ENCODE results near the gene APBB2.

APBB2 gene

GRCh38 chr4:41106694-41107419 is 107.5 kb downstream of the APBB2 start:
- H3K4me1 ChIP-seq (ENCODE audit: control insufficient read depth, insufficient read depth, low read length) = no peaks in the 10 kb centered on the region
- H3K9ac ChIP-seq (ENCODE audit: low read depth, low read length) = no peak overlapping the region
- H3K27me3 ChIP-seq (ENCODE audit: control insufficient read depth, insufficient read depth, low read length) = no peaks in the 10 kb centered on the region
- H3K9me3 ChIP-seq (ENCODE audit: control insufficient read depth, insufficient read depth, low read length) = no peaks in the 10 kb centered on the region
- H3K36me3 ChIP-seq (ENCODE audit: control insufficient read depth, insufficient read depth, low read length) = no peaks in the 10 kb centered on the region
- H3K4me3 ChIP-seq (ENCODE audit: low read depth, low read length) = no peak overlapping the region

GRCh38 chr4:41106081-41106480 is 108.3 kb downstream of the APBB2 start:
- no peaks in the 10 kb centered on the region for H3K27me3 ChIP-seq (ENCODE audit: control insufficient read depth, insufficient read depth, low read length)
- H3K4me1 ChIP-seq (ENCODE audit: control insufficient read depth, insufficient read depth, low read length) = no peaks in the 10 kb centered on the region
- no peak overlapping the region for H3K9ac ChIP-seq (ENCODE audit: low read depth, low read length)
- no peaks in the 10 kb centered on the region for H3K36me3 ChIP-seq (ENCODE audit: control insufficient read depth, insufficient read depth, low read length)
- no peak overlapping the region for H3K4me3 ChIP-seq (ENCODE audit: low read depth, low read length)
- no peaks in the 10 kb centered on the region for H3K9me3 ChIP-seq (ENCODE audit: control insufficient read depth, insufficient read depth, low read length)

GRCh38 chr4:41104155-41104554 is 110.2 kb downstream of the APBB2 start:
- no peaks in the 10 kb centered on the region for H3K4me1 ChIP-seq (ENCODE audit: control insufficient read depth, insufficient read depth, low read length)
- H3K27me3 ChIP-seq (ENCODE audit: control insufficient read depth, insufficient read depth, low read length) = no peaks in the 10 kb centered on the region
- H3K4me3 ChIP-seq (ENCODE audit: low read depth, low read length) = no peak overlapping the region
- no peaks in the 10 kb centered on the region for H3K36me3 ChIP-seq (ENCODE audit: control insufficient read depth, insufficient read depth, low read length)
- no peak overlapping the region for H3K9ac ChIP-seq (ENCODE audit: low read depth, low read length)
- H3K9me3 ChIP-seq (ENCODE audit: control insufficient read depth, insufficient read depth, low read length) = no peaks in the 10 kb centered on the region

GRCh38 chr4:41103657-41104056 is 110.7 kb downstream of the APBB2 start:
- Histone ChIP-seq H3K4me1 (ENCODE audit: control insufficient read depth, insufficient read depth, low read length) (no peaks in the 10 kb centered on the region), H3K9ac (ENCODE audit: low read depth, low read length) (no peak overlapping the region), H3K36me3 (ENCODE audit: control insufficient read depth, insufficient read depth, low read length) (no peaks in the 10 kb centered on the region), H3K9me3 (ENCODE audit: control insufficient read depth, insufficient read depth, low read length) (no peaks in the 10 kb centered on the region), H3K27me3 (ENCODE audit: control insufficient read depth, insufficient read depth, low read length) (no peaks in the 10 kb centered on the region), H3K4me3 (ENCODE audit: low read depth, low read length) (no peak overlapping the region)

GRCh38 chr4:41102414-41103092 is 111.8 kb downstream of the APBB2 start:
- no peak overlapping the region for H3K4me3 ChIP-seq (ENCODE audit: low read depth, low read length)
- H3K36me3 ChIP-seq (ENCODE audit: control insufficient read depth, insufficient read depth, low read length) = no peaks in the 10 kb centered on the region
- no peaks in the 10 kb centered on the region for H3K9me3 ChIP-seq (ENCODE audit: control insufficient read depth, insufficient read depth, low read length)
- H3K9ac ChIP-seq (ENCODE audit: low read depth, low read length) = no peak overlapping the region
- no peaks in the 10 kb centered on the region for H3K27me3 ChIP-seq (ENCODE audit: control insufficient read depth, insufficient read depth, low read length)
- no peaks in the 10 kb centered on the region for H3K4me1 ChIP-seq (ENCODE audit: control insufficient read depth, insufficient read depth, low read length)

- Histone ChIP-seq H3K4me3 (ENCODE audit: low read depth, low read length) (no peak overlapping the region), H3K9me3 (ENCODE audit: control insufficient read depth, insufficient read depth, low read length) (no peaks in the 10 kb centered on the region), H3K36me3 (ENCODE audit: control insufficient read depth, insufficient read depth, low read length) (no peaks in the 10 kb centered on the region), H3K4me1 (ENCODE audit: control insufficient read depth, insufficient read depth, low read length) (no peaks in the 10 kb centered on the region), H3K9ac (ENCODE audit: low read depth, low read length) (no peak overlapping the region), H3K27me3 (ENCODE audit: control insufficient read depth, insufficient read depth, low read length) (no peaks in the 10 kb centered on the region)
These were observed 116.0 kb downstream of the APBB2 start for GRCh38 chr4:41098093-41099048.

- Histone ChIP-seq H3K9me3 (ENCODE audit: control insufficient read depth, insufficient read depth, low read length) (no peaks in the 10 kb centered on the region), H3K4me3 (ENCODE audit: low read depth, low read length) (no peak overlapping the region), H3K27me3 (ENCODE audit: control insufficient read depth, insufficient read depth, low read length) (no peaks in the 10 kb centered on the region), H3K9ac (ENCODE audit: low read depth, low read length) (no peak overlapping the region), H3K4me1 (ENCODE audit: control insufficient read depth, insufficient read depth, low read length) (no peaks in the 10 kb centered on the region), H3K36me3 (ENCODE audit: control insufficient read depth, insufficient read depth, low read length) (no peaks in the 10 kb centered on the region)
These were observed 118.4 kb downstream of the APBB2 start for GRCh38 chr4:41095973-41096372.

GRCh38 chr4:41095192-41095872 is 119.0 kb downstream of the APBB2 start:
- Histone ChIP-seq H3K36me3 (ENCODE audit: control insufficient read depth, insufficient read depth, low read length) (no peaks in the 10 kb centered on the region), H3K27me3 (ENCODE audit: control insufficient read depth, insufficient read depth, low read length) (no peaks in the 10 kb centered on the region), H3K9ac (ENCODE audit: low read depth, low read length) (no peak overlapping the region), H3K4me3 (ENCODE audit: low read depth, low read length) (no peak overlapping the region), H3K4me1 (ENCODE audit: control insufficient read depth, insufficient read depth, low read length) (no peaks in the 10 kb centered on the region), H3K9me3 (ENCODE audit: control insufficient read depth, insufficient read depth, low read length) (no peaks in the 10 kb centered on the region)

- H3K4me1 ChIP-seq (ENCODE audit: control insufficient read depth, insufficient read depth, low read length) = no peaks in the 10 kb centered on the region
- H3K9ac ChIP-seq (ENCODE audit: low read depth, low read length) = no peak overlapping the region
- H3K9me3 ChIP-seq (ENCODE audit: control insufficient read depth, insufficient read depth, low read length) = no peaks in the 10 kb centered on the region
- no peaks in the 10 kb centered on the region for H3K27me3 ChIP-seq (ENCODE audit: control insufficient read depth, insufficient read depth, low read length)
- H3K4me3 ChIP-seq (ENCODE audit: low read depth, low read length) = no peak overlapping the region
- H3K36me3 ChIP-seq (ENCODE audit: control insufficient read depth, insufficient read depth, low read length) = no peaks in the 10 kb centered on the region
These were observed 122.2 kb downstream of the APBB2 start for GRCh38 chr4:41092128-41092527.

- Histone ChIP-seq H3K9me3 (ENCODE audit: control insufficient read depth, insufficient read depth, low read length) (no peaks in the 10 kb centered on the region), H3K4me3 (ENCODE audit: low read depth, low read length) (no peak overlapping the region)
These were observed 132.5 kb downstream of the APBB2 start for GRCh38 chr4:41081847-41082246.

GRCh38 chr4:41080976-41081375 is 133.4 kb downstream of the APBB2 start:
- no peak overlapping the region for H3K4me3 ChIP-seq (ENCODE audit: low read depth, low read length)

More at GRCh38 chr4:41081847-41082246, 132.5 kb downstream of the APBB2 start:
- Histone ChIP-seq H3K27me3 (ENCODE audit: control insufficient read depth, insufficient read depth, low read length) (no peaks in the 10 kb centered on the region), H3K9ac (ENCODE audit: low read depth, low read length) (no peak overlapping the region), H3K4me1 (ENCODE audit: control insufficient read depth, insufficient read depth, low read length) (peaks cover 4% of the 10 kb centered on the region), H3K36me3 (ENCODE audit: control insufficient read depth, insufficient read depth, low read length) (no peaks in the 10 kb centered on the region)

More at GRCh38 chr4:41080976-41081375, 133.4 kb downstream of the APBB2 start:
- Histone ChIP-seq H3K36me3 (ENCODE audit: control insufficient read depth, insufficient read depth, low read length) (no peaks in the 10 kb centered on the region), H3K4me1 (ENCODE audit: control insufficient read depth, insufficient read depth, low read length) (peaks cover 4% of the 10 kb centered on the region), H3K9me3 (ENCODE audit: control insufficient read depth, insufficient read depth, low read length) (no peaks in the 10 kb centered on the region), H3K9ac (ENCODE audit: low read depth, low read length) (no peak overlapping the region), H3K27me3 (ENCODE audit: control insufficient read depth, insufficient read depth, low read length) (no peaks in the 10 kb centered on the region)
